Epidermal melanocyte (primary cell): ENCODE results near the gene NCR1.
"Not testable (repeated sequence)": the region's sequence is repeated elsewhere in the genome, so short reads cannot be mapped to it uniquely, and the experiment has no call there.

ENCODE experiments used
- DNase-seq: peaks from one replicate; pipeline ENCODE4 v3.0.0; 2011; ENCODE audit warnings: low spot score; ENCODE audit not compliant: insufficient read length

NCR1 gene

DNA sequence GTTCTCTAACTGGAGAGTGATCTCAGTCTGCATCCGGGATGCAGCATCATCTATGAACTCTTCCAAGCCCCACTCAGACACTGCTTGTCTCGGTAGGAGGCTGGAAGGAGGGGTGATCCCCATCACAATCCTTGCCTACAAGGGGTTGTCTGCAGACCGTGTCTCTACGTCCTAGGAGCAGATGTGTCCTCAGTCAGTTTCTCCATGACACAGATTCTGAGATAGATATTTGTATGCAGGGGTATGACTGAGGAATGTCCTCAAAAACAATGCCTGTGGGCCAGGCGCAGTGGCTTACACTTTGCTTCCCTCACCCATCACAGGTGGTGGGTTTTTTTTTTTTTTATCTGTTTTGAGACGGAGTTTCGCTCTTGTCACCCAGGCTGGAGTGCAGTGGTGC, 871 bp downstream of the NCR1 start:
- DNase-seq, result no peak

DNA sequence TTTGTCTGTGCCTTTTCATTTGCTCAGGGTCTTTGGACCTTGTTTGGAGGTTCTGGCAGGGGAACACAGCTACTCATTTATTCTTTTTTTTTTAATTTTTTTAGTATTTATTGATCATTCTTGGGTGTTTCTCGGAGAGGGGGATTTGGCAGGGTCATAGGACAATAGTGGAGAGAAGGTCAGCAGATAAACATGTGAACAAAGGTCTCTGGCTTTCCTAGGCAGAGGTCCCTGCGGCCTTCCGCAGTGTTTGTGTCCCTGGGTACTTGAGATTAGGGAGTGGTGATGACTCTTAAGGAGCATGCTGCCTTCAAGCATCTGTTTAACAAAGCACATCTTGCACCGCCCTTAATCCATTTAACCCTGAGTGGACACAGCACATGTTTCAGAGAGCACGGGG, 2.0 kb downstream of the NCR1 start:
- DNase-seq, result not testable (repeated sequence)

DNA sequence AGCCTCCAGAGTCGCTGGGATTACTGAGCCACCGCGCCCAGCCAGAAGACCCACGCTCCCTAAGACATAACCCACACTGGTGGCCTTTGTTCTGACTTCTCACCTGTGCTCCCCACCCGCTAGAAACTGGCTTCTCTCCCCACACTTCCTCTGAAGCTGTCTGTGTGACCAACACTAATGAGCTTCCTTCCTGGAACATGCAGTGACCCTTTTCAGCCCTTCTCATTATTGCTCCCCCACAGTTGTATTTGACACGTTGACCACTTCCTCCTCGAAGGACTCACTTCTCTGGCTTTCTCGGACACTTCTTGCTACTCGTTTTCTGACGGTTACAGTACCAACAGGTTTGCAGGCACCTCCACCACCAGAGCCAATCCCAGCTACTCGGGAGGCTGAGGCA, 10.9 kb downstream of the NCR1 start:
- no peak for DNase-seq

DNA sequence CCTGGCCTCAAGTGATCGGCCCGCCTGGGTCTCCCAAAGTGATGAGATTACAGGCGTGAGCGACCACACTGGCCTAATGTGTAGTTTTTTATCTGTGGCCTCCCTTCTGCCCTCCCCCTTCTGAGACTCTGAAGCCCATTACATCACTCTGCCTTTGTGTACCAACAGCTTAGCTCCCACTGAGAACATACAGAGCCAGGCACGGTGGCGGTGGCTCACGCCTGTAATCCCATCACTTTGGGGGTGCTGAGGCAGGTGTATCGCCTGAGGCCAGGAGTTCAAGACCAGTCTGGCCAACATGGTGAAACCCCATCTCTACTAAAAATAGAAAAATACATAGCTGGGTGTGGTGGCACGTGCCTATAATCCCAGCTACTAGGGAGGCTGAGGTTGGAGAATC, 12.6 kb downstream of the NCR1 start:
- DNase-seq, result no peak

DNA sequence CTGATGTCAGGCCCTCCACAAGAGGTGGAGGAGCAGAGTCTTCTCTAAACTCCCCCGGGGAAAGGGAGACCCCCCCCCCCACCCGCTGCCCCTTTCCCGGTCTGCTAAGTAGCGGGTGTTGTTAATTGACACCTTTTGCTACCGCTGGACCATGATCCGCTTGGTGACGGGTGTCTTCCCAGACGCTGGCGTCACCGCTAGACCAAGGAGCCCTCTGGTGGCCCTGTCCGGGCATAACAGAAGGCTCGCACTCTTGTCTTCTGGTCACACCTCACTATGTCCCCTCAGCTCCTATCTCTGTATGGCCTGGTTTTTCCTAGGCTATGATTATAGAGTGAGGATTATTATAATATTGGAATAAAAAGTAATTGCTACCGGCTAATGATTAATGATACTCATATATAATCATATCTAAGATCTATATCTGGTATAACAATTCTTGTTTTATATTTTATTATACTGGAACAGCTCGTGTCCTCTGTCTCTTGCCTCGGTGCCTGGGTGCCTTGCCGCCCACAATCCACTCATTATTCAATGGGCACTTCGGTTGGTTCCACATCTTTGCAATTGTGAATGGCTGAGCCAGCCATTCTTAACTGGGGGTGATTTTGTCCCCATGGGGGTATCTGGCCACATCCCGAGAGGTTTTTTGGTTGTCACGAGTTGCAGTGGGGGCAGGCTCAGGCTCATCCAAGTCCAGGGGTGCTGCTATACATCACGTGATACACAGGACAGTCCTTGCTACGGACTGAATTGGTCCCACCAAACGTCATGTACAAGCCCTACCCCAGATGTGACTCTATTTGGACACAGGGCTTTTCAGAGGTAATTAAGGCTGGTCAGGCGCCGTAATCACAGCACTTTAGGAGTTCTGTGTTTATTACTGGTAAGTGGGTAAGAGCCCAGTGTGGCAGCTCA, 14.0 kb downstream of the NCR1 start:
- not testable (repeated sequence) for DNase-seq

DNA sequence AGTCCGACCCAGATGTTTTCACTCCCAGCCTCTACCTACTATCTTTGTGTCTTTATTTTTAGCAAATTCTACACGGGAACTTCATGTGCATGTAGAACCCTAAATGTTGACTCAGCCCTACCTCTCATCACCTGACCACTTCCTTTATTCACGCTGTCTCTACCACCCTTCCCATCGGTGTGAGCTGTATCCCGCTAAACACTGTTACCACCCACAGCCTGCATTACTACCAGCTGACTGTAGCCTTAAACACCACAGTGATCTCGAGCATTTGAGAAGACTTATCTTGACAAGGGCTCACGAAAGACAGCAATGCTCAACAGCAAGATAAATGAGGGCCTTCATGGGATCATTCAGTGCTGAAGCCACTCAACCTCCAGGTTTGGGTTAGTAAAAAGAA, 15.1 kb downstream of the NCR1 start:
- DNase-seq, result no peak

DNA sequence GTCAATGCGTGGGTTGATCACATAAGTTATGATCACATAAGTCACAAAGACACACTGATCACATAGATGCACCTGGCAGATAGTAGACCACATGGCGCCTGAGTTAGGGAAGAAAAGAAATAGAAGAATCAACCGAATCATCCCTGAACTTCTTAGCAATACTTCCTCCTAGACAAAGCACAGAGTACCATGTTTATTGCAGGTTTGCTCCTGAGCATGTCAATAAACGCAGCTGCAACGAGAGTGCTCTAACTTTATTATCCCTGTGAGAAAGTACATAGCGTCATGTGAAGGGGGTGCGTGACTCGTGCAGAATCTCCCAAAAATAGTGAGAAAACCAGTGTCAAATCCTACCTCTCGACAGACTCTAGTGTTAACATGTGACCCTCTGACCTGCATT, 17.3 kb downstream of the NCR1 start:
- DNase-seq, result no peak

DNA sequence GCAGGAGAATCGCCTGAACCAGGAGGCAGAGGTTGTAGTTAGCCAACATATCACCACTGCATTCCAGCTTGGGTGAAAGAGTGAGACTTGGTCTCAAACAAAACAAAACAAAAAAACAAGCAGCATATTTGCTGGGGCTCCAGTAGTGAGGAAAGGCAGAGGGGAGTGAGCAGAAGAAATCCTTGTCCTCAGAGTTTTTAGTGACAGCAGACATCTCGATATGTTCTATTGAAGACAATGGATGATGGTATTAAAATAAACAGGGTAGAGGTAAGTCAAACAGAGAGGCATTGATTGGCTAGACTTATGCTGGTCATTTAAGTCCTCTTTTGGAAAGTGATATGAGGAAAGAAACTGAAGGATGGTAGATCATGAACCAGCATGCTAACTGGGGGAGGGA, 22.4 kb downstream of the NCR1 start:
- DNase-seq, result no peak

DNA sequence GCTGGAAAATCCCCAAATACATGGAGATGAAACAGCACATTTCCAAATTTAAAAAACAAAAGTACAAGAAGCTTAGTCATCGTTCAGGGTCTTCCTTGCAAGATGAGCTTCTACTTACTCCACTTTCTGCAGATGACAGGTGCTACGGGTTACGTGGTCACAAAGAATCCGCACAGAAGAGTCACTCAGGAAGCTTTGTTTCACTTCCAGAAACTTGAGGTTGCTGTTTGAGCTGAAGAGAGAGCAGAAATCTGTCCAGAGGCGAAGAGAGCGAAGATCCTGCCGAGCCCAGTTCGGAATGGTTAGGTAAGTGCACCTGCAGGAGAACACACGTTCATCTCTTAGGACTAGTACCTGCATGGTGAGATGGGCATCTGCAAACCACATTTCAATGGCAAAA, 32.0 kb downstream of the NCR1 start:
- DNase-seq, result no peak

DNA sequence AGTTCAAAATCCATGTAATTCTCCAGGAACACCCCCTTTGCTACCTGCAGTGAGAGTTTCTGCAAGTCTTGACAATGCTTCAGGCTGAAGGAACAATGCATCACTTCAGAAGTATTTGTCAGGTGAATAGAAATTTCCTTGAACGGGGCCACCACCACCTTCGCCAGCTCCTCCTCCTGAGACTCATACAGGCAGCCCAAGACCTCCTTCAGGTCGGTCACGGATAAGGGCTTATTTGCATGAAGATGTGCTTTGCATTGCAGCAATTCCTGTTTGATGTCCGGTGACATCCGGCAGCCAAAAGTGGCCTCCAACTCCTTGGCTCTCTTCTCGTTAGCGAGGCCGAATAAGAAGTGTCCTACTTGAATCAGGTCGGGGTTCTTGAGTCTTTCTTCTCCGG, 33.0 kb downstream of the NCR1 start:
- no peak for DNase-seq

DNA sequence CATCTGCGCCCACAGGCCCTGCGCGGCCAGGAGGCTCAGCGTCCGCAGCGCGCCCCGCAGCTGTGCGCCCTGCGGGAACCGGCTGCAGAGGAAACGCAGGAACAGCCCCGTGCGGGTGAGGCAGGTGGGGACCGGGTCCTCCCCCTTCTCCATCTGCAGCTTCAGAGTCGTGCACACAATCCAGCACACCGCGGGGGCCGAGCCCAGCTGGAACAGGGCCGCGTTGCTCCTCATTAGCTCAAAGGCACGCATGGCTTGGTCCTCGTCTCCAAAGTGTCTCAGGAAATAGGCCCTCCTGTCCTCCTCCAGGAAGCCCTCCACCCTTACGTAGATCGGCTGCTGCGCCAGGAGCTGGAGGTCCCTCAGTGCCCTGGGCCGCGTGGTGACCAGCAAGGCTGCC, 33.6 kb downstream of the NCR1 start:
- not testable (repeated sequence) for DNase-seq

DNA sequence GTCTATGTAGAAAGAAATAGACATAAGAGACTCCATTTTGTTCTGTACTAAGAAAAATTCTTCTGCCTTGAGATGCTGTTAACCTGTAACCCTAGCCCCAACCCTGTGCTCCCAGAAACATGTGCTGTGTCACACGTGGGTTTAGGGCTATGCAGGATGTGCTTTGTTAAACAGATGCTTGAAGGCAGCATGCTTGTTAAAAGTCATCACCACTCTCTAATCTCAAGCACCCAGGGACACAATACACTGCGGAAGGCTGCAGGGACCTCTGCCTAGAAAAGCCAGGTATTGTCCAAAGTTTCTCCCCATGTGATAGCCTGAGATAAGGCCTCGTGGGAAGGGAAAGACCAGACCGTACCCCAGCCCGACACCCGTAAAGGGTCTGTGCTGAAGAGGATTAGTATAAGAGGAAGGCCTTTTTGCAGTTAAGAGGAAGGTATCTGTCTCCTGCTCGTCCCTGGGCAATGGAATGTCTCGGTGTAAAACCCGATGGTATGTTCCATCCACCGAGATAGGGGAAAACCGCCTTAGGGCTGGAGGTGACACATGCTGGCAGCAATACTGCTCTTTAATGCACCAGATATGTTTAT, 37.9 kb downstream of the NCR1 start:
- not testable (repeated sequence) for DNase-seq

DNA sequence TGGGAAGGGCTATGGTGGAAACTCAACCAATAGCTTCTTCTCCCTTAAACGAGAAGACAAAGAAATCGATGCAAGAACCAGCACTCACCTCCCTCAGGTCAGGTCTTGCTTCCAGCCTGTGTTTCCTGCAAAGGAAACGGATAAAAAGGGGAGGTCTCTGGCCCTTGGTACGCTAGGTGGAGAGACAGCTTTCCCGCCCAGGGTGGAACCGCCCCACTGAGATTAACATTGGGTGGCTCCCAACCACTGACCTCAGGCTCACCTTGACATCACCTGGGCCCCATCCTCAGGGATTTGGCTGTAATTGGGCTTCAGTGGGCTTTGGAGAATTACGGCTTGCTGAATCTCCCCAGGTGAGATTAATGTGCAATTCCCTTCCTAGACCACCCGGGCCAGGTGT, 41.4 kb downstream of the NCR1 start, which contains the start of gene NLRP7:
NLRP7 (minus strand) TSS at position 150 of the 400 bp plus-strand sequence.
- no peak for DNase-seq

DNA sequence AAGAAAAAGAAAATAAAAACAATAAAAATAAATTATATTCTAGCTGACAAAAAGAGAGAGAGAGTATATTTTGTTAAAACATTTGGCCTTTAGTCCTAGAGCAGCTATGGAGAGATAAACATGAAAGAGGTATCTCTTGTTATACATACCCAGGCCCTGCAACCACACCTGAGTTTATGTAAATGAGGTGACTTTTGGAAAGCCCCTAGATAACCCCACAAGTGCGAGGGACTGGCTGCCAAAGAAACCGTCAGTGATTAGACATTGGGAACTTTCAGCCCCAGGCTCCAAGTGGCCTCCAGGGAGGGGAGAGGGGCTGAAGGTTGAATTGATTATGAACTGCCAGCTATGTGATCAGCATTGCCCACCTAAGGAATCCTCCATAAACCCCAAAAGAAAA, 43.5 kb downstream of the NCR1 start:
- no peak for DNase-seq

DNA sequence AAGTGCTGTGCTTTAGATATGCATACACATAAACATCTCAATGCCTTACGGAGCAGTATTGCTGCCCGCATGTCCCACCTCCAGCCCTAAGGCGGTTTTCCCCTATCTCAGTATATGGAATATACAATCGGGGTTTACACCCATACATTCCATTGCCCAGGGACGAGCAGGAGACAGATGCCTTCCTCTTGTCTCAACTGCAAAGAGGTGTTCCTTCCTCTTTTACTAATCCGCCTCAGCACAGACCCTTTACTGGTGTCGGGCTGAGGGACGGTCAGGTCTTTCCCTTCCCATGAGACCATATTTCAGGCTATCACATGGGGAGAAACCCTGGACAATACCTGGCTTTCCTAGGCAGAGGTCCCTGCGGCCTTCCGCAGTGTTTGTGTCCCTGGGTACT, 44.6 kb downstream of the NCR1 start:
- DNase-seq, result not testable (repeated sequence)

DNA sequence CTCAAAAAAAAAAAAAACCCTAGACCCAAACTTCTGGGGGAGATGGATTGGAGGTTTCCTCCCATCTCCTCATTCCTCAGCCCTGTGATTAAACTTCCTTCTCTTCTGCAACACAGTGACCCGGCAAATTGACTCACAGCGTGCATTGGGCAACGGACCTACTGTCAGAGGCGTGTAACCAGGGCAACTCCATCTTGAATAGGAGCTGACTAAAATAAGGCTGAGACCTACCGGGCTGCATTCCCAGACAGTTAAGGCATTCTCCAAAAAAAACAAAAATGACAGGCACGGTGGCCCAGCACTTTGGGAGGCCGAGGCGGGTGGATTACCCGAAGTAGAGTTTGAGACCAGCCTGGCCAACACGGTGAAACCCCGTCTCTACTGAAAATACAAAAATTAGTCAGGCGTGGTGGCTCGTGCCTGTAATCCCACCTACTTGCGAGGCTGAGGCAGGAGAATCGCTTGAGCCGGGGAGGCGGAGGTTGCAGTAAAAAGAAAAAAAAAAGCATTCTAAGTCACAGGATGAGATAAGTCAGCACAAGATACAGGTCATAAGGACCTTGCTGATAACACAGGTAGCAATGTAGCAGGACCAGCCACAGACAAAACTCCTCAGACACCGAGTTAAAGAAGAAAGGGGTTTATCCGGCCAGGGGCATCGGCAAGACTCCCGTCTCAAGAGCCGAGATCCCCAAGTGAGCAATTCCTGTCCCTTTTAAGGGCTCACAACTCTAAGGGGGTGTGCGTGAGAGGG, 46.8 kb downstream of the NCR1 start:
- DNase-seq, result no peak

DNA sequence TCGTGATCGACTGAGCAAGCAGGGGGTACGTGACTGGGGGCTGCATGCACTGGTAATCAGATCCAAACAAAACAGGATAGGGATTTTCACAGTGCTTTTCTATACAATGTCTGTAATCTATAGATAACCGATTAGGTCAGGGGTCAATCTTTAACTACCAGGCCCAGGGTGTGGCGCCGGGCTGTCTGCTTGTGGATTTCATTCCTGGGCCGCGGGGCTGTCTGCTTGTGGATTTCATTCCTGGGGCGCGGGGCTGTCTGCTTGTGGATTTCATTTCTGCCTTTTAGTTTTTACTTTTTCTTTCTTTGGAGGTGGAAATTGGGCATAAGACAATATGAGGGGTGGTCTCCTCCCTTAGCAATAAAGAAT, 47.4 kb downstream of the NCR1 start:
- not testable (repeated sequence) for DNase-seq

DNA sequence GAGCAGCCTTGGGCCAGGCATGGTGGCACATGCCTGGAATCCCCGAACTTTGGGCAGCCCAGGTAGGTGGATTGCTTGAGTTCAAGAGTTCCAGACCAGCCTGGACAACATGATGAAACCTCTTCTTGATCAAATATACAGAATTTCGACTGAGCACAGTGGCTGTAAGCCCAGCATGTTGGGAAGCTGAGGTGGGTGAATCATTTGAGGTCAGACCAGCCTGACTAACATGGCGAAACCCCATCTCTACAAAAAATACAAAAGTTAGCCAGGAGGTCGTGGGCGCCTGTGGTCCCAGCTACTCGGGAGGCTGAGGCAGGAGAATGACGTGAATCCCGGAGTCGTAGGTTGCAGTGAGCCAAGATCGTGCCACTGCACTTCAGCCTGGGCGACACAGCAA, 49.4 kb downstream of the NCR1 start:
- DNase-seq, result no peak

DNA sequence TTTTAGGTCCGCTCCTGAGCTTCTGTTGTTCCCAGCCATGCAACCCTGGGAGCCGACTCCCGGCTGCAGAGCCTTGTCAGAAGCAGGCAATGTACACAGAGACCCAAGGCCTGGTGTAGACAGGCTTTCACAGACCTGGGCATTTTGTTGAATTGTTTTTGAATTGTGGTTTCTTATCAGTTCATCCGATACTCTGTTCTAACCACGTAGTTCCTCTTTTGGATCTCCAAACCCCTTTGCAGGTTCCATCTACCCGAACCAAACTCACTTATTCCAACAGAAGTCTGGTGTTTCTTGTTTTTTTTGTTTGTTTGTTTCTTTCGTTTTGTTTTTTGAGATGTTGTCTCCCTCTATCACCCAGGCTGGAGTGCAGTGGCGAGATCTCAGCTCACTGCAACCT, 53.9 kb downstream of the NCR1 start:
- no peak for DNase-seq
